Panc1 (cell line): ENCODE measurements around the gene TRMT6.

Source experiments
- POLR2AphosphoS5 ChIP-seq: IDR thresholded peaks from 2 replicates; pipeline ENCODE4 v1.6.1; 2012; ENCODE audit warnings: mild to moderate bottlenecking, low read depth, low read length, moderate library complexity
- SIN3A ChIP-seq: IDR thresholded peaks from 2 replicates; pipeline ENCODE4 v1.6.1; 2012; ENCODE audit warnings: low read depth, mild to moderate bottlenecking, low read length, moderate library complexity, borderline replicate concordance; ENCODE audit not compliant: insufficient read depth
- TF ChIP-seq, protein P1 (sequence below): fragments of 450-650 bp; IDR thresholded peaks from 2 replicates; pipeline ENCODE4 v1.5.1; 2017; ENCODE audit warnings: mild to moderate bottlenecking

DNA sequence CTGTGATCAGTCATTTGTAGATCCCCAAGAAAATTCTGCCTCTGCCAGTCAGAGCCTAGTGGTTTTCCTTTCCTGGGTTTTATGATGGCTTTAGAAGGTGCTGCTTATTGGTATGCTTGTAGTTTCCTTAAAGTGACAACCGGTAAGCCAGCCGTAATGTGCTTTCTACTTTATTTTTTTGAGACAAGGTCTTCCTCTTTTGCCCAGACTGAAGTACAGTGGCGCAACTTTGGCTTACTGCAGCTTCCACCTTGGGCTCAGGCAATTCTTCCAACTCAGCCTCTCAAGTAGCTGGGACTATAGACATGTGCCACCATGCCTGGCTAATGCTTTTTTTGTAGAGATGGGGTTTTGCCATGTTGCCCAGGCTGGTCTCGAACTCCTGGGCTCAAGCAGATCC is 23.6 kb upstream of the TRMT6 start:
- TF ChIP-seq, protein P1, sequence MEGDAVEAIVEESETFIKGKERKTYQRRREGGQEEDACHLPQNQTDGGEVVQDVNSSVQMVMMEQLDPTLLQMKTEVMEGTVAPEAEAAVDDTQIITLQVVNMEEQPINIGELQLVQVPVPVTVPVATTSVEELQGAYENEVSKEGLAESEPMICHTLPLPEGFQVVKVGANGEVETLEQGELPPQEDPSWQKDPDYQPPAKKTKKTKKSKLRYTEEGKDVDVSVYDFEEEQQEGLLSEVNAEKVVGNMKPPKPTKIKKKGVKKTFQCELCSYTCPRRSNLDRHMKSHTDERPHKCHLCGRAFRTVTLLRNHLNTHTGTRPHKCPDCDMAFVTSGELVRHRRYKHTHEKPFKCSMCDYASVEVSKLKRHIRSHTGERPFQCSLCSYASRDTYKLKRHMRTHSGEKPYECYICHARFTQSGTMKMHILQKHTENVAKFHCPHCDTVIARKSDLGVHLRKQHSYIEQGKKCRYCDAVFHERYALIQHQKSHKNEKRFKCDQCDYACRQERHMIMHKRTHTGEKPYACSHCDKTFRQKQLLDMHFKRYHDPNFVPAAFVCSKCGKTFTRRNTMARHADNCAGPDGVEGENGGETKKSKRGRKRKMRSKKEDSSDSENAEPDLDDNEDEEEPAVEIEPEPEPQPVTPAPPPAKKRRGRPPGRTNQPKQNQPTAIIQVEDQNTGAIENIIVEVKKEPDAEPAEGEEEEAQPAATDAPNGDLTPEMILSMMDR = no peak
- no peak for TF ChIP-seq SIN3A
- no peak for TF ChIP-seq POLR2AphosphoS5
